Activated CD4-positive, alpha-beta T cell treated with anti-CD3 and anti-CD28 coated beads, Interleukin-2, Interleukin-6, amounts not matched to agents 100 ng/mL and 50 ng/mL, durations not matched to agents 16 hours and 8 hours (primary cell): ENCODE measurements around the gene ENTPD6.
"Not testable (repeated sequence)": the region's sequence is repeated elsewhere in the genome, so short reads cannot be mapped to it uniquely, and the experiment has no call there.

ENCODE experiments used
- DNase-seq: peaks from one replicate; pipeline ENCODE4 v3.0.0-alpha.2; 2020

ENTPD6 gene

GRCh38 chr20:25259358-25259757 is 63.8 kb downstream of the ENTPD6 start:
- DNase-seq, result no peak

- no peak for DNase-seq
Observed at GRCh38 chr20:25259788-25260254, 64.3 kb downstream of the ENTPD6 start.

- not testable (repeated sequence) for DNase-seq
Observed at GRCh38 chr20:25260770-25261437, 65.4 kb downstream of the ENTPD6 start.

- no peak for DNase-seq
Observed at GRCh38 chr20:25269057-25269832, 73.7 kb downstream of the ENTPD6 start.

- no peak for DNase-seq
Observed at GRCh38 chr20:25269833-25270170, 74.3 kb downstream of the ENTPD6 start.

- no peak for DNase-seq
Observed at GRCh38 chr20:25270829-25271251, 75.3 kb downstream of the ENTPD6 start.

- no peak for DNase-seq
Observed at GRCh38 chr20:25271486-25272222, 76.1 kb downstream of the ENTPD6 start.

GRCh38 chr20:25272223-25273000 is 76.9 kb downstream of the ENTPD6 start:
- DNase-seq, result no peak

GRCh38 chr20:25273046-25273445 is 77.5 kb downstream of the ENTPD6 start:
- no peak for DNase-seq

- DNase-seq, result no peak
Observed at GRCh38 chr20:25273541-25274358, 78.2 kb downstream of the ENTPD6 start.

GRCh38 chr20:25274481-25274880 is 79.0 kb downstream of the ENTPD6 start:
- no peak for DNase-seq

- DNase-seq, result no peak
Observed at GRCh38 chr20:25274891-25275812, 79.6 kb downstream of the ENTPD6 start.

- DNase-seq, result no peak
Observed at GRCh38 chr20:25275813-25276532, 80.5 kb downstream of the ENTPD6 start.
